Stimulated activated CD4-positive, alpha-beta T cell treated with anti-CD3 and anti-CD28 coated beads, Interleukin-4, amount 100 ng/mL, for 4 hours (primary cell): ENCODE measurements around the gene KCNMA1.
"Not testable (repeated sequence)": the region's sequence is repeated elsewhere in the genome, so short reads cannot be mapped to it uniquely, and the experiment has no call there.

Source experiments
- DNase-seq, 2 experiments: peaks; one replicate each; pipeline ENCODE4 v3.0.0-alpha.2; 2020

KCNMA1 gene

GRCh38 chr10:77436257-77436975 is 201.2 kb downstream of the KCNMA1 start:
- no peak for DNase-seq

- DNase-seq: no peak
These were observed 204.1 kb downstream of the KCNMA1 start for GRCh38 chr10:77433546-77433945.

GRCh38 chr10:77431980-77432797 is 205.4 kb downstream of the KCNMA1 start:
- no peak for DNase-seq

GRCh38 chr10:77431209-77431611 is 206.4 kb downstream of the KCNMA1 start:
- DNase-seq: no peak

GRCh38 chr10:77430530-77430929 is 207.1 kb downstream of the KCNMA1 start:
- DNase-seq: no peak

GRCh38 chr10:77428691-77429395 is 208.8 kb downstream of the KCNMA1 start:
- DNase-seq: no peak

GRCh38 chr10:77424257-77424656 is 213.4 kb downstream of the KCNMA1 start:
- no peak for DNase-seq

- no peak for DNase-seq
These were observed 214.9 kb downstream of the KCNMA1 start for GRCh38 chr10:77422491-77423338.

- DNase-seq: no peak
These were observed 216.0 kb downstream of the KCNMA1 start for GRCh38 chr10:77421591-77421990.

- DNase-seq: no peak
These were observed 216.6 kb downstream of the KCNMA1 start for GRCh38 chr10:77420947-77421523.

GRCh38 chr10:77419979-77420378 is 217.6 kb downstream of the KCNMA1 start:
- DNase-seq: no peak

GRCh38 chr10:77419056-77419455 is 218.6 kb downstream of the KCNMA1 start:
- no peak for DNase-seq

GRCh38 chr10:77417806-77418640 is 219.6 kb downstream of the KCNMA1 start:
- DNase-seq: no peak

GRCh38 chr10:77417359-77417758 is 220.2 kb downstream of the KCNMA1 start:
- no peak for DNase-seq

GRCh38 chr10:77416311-77417135 is 221.1 kb downstream of the KCNMA1 start:
- DNase-seq: no peak

- no peak for DNase-seq
These were observed 222.2 kb downstream of the KCNMA1 start for GRCh38 chr10:77415313-77415960.

GRCh38 chr10:77413231-77413630 is 224.4 kb downstream of the KCNMA1 start:
- no peak for DNase-seq

- DNase-seq: not testable (repeated sequence)
These were observed 225.0 kb downstream of the KCNMA1 start for GRCh38 chr10:77412573-77413133.

GRCh38 chr10:77411805-77412204 is 225.8 kb downstream of the KCNMA1 start:
- no peak for DNase-seq
